ENCODE results near the gene TENM4.

The TENM4 gene

DNA sequence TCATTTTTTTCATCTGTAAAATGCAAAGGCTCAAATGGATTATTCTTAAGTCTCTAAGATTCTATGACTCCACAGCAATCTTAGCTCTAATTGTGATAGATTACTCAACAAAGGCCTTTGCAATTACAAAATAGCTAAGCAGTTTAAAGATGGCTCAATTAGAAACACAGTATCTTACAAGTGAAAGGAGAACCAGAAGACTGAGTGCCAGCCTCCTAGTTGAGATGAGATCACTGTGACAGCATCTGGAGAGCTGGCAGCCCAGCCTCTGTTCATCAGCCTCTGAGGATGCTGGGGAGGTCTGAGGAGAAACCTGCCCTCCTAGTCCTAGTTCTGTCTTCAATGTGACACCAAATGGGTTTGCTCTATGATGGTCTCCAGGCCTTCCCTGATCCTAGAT lies 707.8 kb downstream of the TENM4 start:
- Histone ChIP-seq H3K4me3 (ENCODE audit: low read depth, low read length) (no peak overlapping the region), H3K36me3 (ENCODE audit: control insufficient read depth in 2 of 2, insufficient read depth in 1 of 2, low read length in 2 of 2) (no peaks in the 10 kb centered on the region), H3K27ac (ENCODE audit: extremely low read depth, low read depth, low read length) (no peak overlapping the region), H3K9me3 (ENCODE audit: control insufficient read depth, insufficient read depth, low read depth, low read length) (no peaks in the 10 kb centered on the region), H3K4me1 (ENCODE audit: control insufficient read depth, insufficient read depth, low read length) (no peaks in the 10 kb centered on the region)
- ChIA-PET POLR2A (no interaction called here), CTCF (interaction anchor here (1.4 kb wide), 1 partner anchor 18 kb away, joined by 4 read pairs; no protein-coding TSS in a partner anchor)
- TF ChIP-seq MEIS1 (CRISPR knock-in tag; IDR thresholded peaks at IDR 0.05; ENCODE audit: borderline replicate concordance) (no peak), INSM2 (tag by site-specific recombination; IDR thresholded peaks at IDR 0.05) (no peak)

DNA sequence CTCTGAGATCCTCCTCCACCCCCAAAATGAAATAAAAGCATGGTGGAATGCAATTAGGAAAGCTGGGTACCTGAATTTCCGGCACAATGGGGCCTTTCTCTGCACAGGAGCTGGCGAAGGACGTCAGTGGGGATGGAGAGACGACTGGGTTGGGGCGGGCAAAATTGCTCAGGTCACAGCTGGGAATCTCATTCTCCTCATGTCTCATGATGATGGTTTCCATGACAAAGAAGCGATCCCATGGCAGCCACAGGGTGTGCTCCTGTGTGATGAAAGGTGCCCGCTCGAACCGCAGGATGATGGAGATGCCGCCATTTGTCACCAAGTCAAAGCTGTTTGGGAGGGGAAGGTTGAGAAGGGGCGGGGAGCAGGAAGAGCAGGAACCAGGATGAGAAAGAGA lies 708.6 kb downstream of the TENM4 start:
- Histone ChIP-seq H3K4me1 (ENCODE audit: control insufficient read depth, insufficient read depth, low read length) (no peaks in the 10 kb centered on the region), H3K36me3 (ENCODE audit: control insufficient read depth in 2 of 2, insufficient read depth in 1 of 2, low read length in 2 of 2) (no peaks in the 10 kb centered on the region), H3K27ac (ENCODE audit: extremely low read depth, low read depth, low read length) (no peak overlapping the region), H3K9me3 (ENCODE audit: control insufficient read depth, insufficient read depth, low read depth, low read length) (no peaks in the 10 kb centered on the region), H3K4me3 (ENCODE audit: low read depth, low read length) (no peak overlapping the region)
- ChIA-PET POLR2A (no interaction called here), CTCF (interaction anchor here (1.4 kb wide), 1 partner anchor 17 kb away, joined by 4 read pairs; no protein-coding TSS in a partner anchor)
- no peak for TF ChIP-seq ZNF600 (tag by site-specific recombination; IDR thresholded peaks at IDR 0.05)
- TF ChIP-seq ZNF248 (tag by site-specific recombination; IDR thresholded peaks at IDR 0.05), result no peak
- TF ChIP-seq MYNN (tag by site-specific recombination; IDR thresholded peaks at IDR 0.05; ENCODE audit: borderline replicate concordance), result no peak
- no peak for TF ChIP-seq ZNF16 (tag by site-specific recombination; IDR thresholded peaks at IDR 0.05; ENCODE audit: low read depth)
- TF ChIP-seq ZNF629 (tag by site-specific recombination; IDR thresholded peaks at IDR 0.05), result no peak
- TF ChIP-seq SALL2 (tag by site-specific recombination; IDR thresholded peaks at IDR 0.05; ENCODE audit: borderline replicate concordance), result no peak
- TF ChIP-seq ZNF324 (tag by site-specific recombination; IDR thresholded peaks at IDR 0.05), result no peak
- no peak for TF ChIP-seq ZNF214 (tag by site-specific recombination; IDR thresholded peaks at IDR 0.05; ENCODE audit: borderline replicate concordance)
- TF ChIP-seq ZNF211 (tag by site-specific recombination; IDR thresholded peaks at IDR 0.05; ENCODE audit: low read depth), result no peak
- no peak for TF ChIP-seq ZNF121 (tag by site-specific recombination; IDR thresholded peaks at IDR 0.05)
- TF ChIP-seq ELK4 (IDR thresholded peaks at IDR 0.05; ENCODE audit: borderline replicate concordance, low read depth, low read length), result no peak
- no peak for TF ChIP-seq ZNF354C (tag by site-specific recombination; IDR thresholded peaks at IDR 0.05; ENCODE audit: borderline replicate concordance, low read depth)
- TF ChIP-seq ZNF580 (tag by site-specific recombination; IDR thresholded peaks at IDR 0.05), result no peak
- TF ChIP-seq ZNF184 (tag by site-specific recombination; IDR thresholded peaks at IDR 0.05), result no peak
- no peak for TF ChIP-seq ZNF830 (tag by site-specific recombination; IDR thresholded peaks at IDR 0.05; ENCODE audit: low read depth)
- no peak for TF ChIP-seq ZNF132 (tag by site-specific recombination; IDR thresholded peaks at IDR 0.05; ENCODE audit: borderline replicate concordance)
- TF ChIP-seq, protein P1, sequence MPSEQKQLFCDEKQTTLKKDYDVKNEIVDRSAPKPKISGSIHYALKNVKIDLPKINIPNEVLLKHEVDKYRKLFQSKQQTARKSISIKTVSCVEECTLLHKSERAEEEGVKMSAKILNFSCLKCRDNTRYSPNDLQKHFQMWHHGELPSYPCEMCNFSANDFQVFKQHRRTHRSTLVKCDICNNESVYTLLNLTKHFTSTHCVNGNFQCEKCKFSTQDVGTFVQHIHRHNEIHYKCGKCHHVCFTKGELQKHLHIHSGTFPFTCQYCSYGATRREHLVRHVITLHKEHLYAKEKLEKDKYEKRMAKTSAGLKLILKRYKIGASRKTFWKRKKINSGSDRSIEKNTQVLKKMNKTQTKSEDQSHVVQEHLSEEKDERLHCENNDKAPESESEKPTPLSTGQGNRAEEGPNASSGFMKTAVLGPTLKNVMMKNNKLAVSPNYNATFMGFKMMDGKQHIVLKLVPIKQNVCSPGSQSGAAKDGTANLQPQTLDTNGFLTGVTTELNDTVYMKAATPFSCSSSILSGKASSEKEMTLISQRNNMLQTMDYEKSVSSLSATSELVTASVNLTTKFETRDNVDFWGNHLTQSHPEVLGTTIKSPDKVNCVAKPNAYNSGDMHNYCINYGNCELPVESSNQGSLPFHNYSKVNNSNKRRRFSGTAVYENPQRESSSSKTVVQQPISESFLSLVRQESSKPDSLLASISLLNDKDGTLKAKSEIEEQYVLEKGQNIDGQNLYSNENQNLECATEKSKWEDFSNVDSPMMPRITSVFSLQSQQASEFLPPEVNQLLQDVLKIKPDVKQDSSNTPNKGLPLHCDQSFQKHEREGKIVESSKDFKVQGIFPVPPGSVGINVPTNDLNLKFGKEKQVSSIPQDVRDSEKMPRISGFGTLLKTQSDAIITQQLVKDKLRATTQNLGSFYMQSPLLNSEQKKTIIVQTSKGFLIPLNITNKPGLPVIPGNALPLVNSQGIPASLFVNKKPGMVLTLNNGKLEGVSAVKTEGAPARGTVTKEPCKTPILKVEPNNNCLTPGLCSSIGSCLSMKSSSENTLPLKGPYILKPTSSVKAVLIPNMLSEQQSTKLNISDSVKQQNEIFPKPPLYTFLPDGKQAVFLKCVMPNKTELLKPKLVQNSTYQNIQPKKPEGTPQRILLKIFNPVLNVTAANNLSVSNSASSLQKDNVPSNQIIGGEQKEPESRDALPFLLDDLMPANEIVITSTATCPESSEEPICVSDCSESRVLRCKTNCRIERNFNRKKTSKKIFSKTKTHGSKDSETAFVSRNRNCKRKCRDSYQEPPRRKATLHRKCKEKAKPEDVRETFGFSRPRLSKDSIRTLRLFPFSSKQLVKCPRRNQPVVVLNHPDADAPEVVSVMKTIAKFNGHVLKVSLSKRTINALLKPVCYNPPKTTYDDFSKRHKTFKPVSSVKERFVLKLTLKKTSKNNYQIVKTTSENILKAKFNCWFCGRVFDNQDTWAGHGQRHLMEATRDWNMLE (tag by site-specific recombination; conservative IDR thresholded peaks at IDR 0.05; ENCODE audit: low read depth), result no peak
- TF ChIP-seq ZBTB7A (tag by site-specific recombination; IDR thresholded peaks at IDR 0.05; ENCODE audit: low read depth), result no peak
